HG02884 (cell line): ENCODE results near the gene ADRA2A.

Experiments used
- ATAC-seq: cut with Tn5 transposase; IDR thresholded peaks from one replicate; pipeline ENCODE4 v1.9.1; 2021; ENCODE audit warnings: mild to moderate bottlenecking, moderate library complexity; ENCODE audit not compliant: unreplicated experiment

Gene ADRA2A

GRCh38 chr10:111076682-111077478, at the start of gene ADRA2A:
Gene ADRA2A (plus strand): TSS chr10:111077029. CDS start chr10:111077997, 968 bp downstream.
- ATAC-seq, result no peak

GRCh38 chr10:111030042-111030750, 46.6 kb upstream of the ADRA2A start:
- ATAC-seq, result no peak

- no peak for ATAC-seq
Observed at GRCh38 chr10:111034598-111035310, 42.1 kb upstream of the ADRA2A start.

DNA sequence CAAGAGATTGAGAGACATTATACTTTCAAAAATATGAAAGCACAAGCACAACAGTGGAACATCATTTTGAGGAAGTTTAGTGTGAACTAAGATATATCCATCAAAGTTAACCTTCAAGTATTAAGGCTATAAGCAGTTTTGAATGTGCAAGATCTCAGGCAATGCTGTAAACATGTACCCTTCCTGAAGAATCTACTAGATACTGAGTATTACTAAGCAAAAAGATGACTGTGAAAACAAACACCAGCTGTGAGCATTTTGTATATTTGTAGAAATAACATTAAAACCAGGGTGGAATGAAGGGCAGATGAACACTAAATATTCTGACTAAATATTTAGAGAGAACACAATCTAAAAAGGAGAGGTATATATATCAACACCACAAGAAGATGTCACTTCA, 41.3 kb upstream of the ADRA2A start:
- ATAC-seq, result no peak

DNA sequence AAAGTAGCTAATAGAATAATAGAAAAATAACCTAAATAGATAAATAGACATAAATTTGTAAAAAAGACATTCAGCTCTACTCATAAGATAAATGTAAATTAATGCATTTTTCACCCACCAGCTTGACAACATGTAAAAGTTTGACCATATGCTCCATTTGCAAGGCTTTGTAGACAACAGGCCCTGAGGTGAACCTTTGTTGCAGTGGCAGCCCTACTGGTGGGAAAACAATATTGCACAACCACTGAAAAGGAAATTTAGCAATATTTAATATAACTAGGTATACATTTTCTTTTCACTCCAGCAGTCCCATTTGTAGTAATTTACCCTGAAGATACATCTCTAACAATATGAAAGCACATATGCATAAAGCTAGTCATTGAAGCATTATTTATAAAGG, 39.0 kb upstream of the ADRA2A start:
- ATAC-seq, result no peak

GRCh38 chr10:111039522-111039921, 37.3 kb upstream of the ADRA2A start:
- no peak for ATAC-seq

- no peak for ATAC-seq
Observed at GRCh38 chr10:111057006-111057405, 19.8 kb upstream of the ADRA2A start.

DNA sequence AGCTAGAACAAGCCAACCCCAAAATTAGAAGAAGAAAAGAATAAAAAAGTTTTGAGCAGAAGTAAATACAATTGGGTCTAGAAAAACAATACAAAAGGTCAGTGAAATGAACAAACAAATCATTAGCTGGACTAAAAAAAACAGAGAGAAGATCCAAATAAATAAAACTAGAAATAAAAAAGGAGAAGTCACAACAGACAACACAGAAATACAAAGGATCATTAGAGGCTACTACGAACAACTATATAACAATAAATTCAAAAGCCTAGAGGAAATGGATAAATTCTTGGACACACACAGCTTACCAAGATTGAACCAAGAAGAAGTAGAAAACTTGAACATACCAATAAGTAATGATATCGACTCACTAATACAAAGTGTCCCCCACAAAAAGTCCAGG, 13.4 kb upstream of the ADRA2A start:
- no peak for ATAC-seq

DNA sequence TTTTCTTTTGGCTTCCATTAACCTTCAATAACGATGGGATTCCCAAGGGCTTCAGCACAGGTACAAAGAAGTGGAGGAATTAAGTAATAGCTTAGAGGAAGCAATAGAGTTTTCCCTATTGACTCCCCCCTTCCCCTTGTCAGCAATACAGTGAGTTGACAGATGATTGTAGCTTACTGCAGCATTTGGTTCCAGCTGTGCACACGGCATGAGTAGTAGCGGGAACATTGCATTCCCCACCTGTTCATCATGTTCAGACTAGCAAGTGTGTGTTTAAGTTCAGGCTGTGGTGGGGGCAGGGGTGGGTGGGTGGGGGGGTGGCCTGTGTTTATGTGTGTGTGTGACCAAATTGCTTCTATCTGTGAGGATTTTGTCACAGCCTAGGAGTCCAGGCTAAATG, 4.6 kb upstream of the ADRA2A start:
- no peak for ATAC-seq

DNA sequence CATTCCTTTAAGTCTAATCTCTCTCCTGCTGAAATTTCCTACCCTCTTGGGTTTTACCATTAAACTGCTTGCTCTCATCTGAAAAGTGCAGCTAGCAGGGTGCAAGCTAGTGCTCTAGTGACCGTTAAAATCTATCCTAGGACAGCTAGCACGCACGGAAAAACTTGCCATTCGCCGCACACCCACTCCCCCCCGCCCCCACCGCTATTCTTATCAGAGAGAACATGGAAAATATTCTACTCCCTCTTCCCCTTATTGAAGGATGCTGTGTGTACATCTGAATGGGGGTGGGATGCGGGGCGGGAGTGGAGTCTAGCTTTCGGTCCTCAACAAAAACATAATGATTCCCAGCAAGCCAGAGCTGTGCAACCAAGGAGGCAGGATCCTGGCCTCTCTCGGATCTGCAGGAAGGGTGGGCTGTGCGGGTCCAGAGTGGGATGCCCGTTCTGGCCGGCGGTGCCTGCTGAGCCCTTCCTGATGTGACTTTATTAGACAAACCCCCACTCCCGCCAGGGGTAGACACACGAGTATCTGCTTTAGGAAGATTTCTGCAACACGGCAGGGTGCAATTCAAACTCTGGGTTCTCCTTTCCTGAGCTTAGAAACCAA, 1.1 kb upstream of the ADRA2A start:
- ATAC-seq, result no peak

- ATAC-seq, result peak; percentile 79
Observed at GRCh38 chr10:111076191-111076681, 593 bp upstream of the ADRA2A start.

- no peak for ATAC-seq
Observed at GRCh38 chr10:111077479-111077784, 603 bp downstream of the ADRA2A start.

- ATAC-seq, result no peak
Observed at GRCh38 chr10:111077785-111078504, 1.1 kb downstream of the ADRA2A start.

DNA sequence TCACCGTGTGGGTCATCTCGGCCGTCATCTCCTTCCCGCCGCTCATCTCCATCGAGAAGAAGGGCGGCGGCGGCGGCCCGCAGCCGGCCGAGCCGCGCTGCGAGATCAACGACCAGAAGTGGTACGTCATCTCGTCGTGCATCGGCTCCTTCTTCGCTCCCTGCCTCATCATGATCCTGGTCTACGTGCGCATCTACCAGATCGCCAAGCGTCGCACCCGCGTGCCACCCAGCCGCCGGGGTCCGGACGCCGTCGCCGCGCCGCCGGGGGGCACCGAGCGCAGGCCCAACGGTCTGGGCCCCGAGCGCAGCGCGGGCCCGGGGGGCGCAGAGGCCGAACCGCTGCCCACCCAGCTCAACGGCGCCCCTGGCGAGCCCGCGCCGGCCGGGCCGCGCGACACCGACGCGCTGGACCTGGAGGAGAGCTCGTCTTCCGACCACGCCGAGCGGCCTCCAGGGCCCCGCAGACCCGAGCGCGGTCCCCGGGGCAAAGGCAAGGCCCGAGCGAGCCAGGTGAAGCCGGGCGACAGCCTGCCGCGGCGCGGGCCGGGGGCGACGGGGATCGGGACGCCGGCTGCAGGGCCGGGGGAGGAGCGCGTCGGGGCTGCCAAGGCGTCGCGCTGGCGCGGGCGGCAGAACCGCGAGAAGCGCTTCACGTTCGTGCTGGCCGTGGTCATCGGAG, 1.8 kb downstream of the ADRA2A start:
- ATAC-seq, result no peak

- no peak for ATAC-seq
Observed at GRCh38 chr10:111079241-111079760, 2.5 kb downstream of the ADRA2A start.

DNA sequence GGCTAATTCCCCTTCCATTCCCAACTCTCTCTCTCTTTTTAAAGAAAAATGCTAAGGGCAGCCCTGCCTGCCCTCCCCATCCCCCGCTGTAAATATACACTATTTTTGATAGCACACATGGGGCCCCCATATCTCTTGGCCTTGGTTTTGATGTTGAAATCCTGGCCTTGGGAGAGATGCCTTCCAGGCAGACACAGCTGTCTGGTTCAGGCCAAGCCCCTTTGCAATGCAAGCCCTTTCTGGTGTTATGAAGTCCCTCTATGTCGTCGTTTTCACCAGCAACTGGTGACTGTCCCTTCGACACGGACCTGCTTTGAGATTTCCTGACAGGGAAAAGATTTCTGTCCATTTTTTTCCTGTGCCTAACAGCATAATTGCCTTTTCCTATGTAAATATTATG, 3.0 kb downstream of the ADRA2A start:
- no peak for ATAC-seq

- ATAC-seq, result no peak
Observed at GRCh38 chr10:111080224-111080623, 3.4 kb downstream of the ADRA2A start.

GRCh38 chr10:111081595-111081994, 4.8 kb downstream of the ADRA2A start:
- no peak for ATAC-seq

GRCh38 chr10:111082102-111082975, 5.5 kb downstream of the ADRA2A start:
- ATAC-seq, result no peak
